H1 (cell line): ENCODE measurements around the gene TGM3. TPM values are rescaled to one million over a fixed set of nuclear protein-coding genes. Genes with fewer than 3 reads are reported as not detected.

ENCODE experiments used
- CTCF ChIA-PET: fragments of 300-600 bp; sonication (Branson Sonifier 250); formaldehyde crosslinking; loops from one replicate; lab custom pipeline; 2021; ENCODE audit not compliant: partially characterized antibody; lab: Charles Lee
- POLR2A ChIA-PET: fragments of 300-600 bp; sonication (Branson Sonifier 250); formaldehyde crosslinking; loops from one replicate; lab custom pipeline; 2021; ENCODE audit warnings: inconsistent platforms; ENCODE audit not compliant: partially characterized antibody; lab: Charles Lee
- DNase-seq, 2 experiments: peaks; one replicate each; pipeline versions ENCODE4 v3.0.0 to v3.0.0-alpha.2; 2010 to 2022; ENCODE audit warnings: low spot score in 2 of 2, low read depth in 1 of 2, mixed read lengths in 1 of 2
- FAIRE-seq: peaks from 2 replicates; lab custom pipeline; 2011; peaks lifted over from hg19 to GRCh38; lab: Jason Lieb, UNC
- H2AFZ ChIP-seq: 2 replicates; pipeline ENCODE4 v1.8.1; 2012; ENCODE audit warnings: low read length, inconsistent platforms
- H2AK5ac ChIP-seq: 2 replicates; pipeline ENCODE4 v1.6.1; 2013; ENCODE audit warnings: low read depth, low read length
- H2BK120ac ChIP-seq: replicated peaks from 2 replicates; pipeline ENCODE3; 2013; ENCODE audit warnings: low read depth, low read length, inconsistent platforms
- H2BK12ac ChIP-seq: 2 replicates; pipeline ENCODE4 v1.6.1; 2013; ENCODE audit warnings: low read depth, low read length
- H2BK15ac ChIP-seq: 2 replicates; pipeline ENCODE4 v1.6.1; 2013; ENCODE audit warnings: low read length
- H2BK20ac ChIP-seq: 2 replicates; pipeline ENCODE4 v1.6.1; 2013; ENCODE audit warnings: low read length
- H2BK5ac ChIP-seq: 2 replicates; pipeline ENCODE4 v1.6.1; 2013; ENCODE audit warnings: low read depth, low read length
- H3K14ac ChIP-seq: 2 replicates; pipeline ENCODE4 v1.6.1; 2013; ENCODE audit warnings: inconsistent platforms; ENCODE audit not compliant: insufficient read length
- H3K18ac ChIP-seq: 2 replicates; pipeline ENCODE4 v1.6.1; 2013; ENCODE audit warnings: low read length; ENCODE audit errors: extremely low read depth
- H3K23ac ChIP-seq: 2 replicates; pipeline ENCODE4 v1.6.1; 2013; ENCODE audit warnings: inconsistent platforms; ENCODE audit not compliant: insufficient read length
- H3K23me2 ChIP-seq: 2 replicates; pipeline ENCODE4 v1.6.1; 2013; ENCODE audit warnings: low read depth, low read length
- H3K27ac ChIP-seq: 2 replicates; pipeline ENCODE4 v1.6.1; 2011; ENCODE audit warnings: low read depth, low read length, inconsistent platforms
- H3K27me3 ChIP-seq, 4 experiments: replicated peaks in 1 of 4; 1 replicate in 1 of 4; 2 replicates in 3 of 4; pipeline versions ENCODE4 v1.6.1 to v1.8.1; 2011 to 2013; ENCODE audit warnings: low read length in 3 of 4, mild to moderate bottlenecking in 3 of 4, inconsistent platforms in 2 of 4, mixed read lengths in 2 of 4, moderate library complexity in 1 of 4; ENCODE audit not compliant: control insufficient read depth in 3 of 4, insufficient read depth in 3 of 4; ENCODE audit errors: extremely low read depth in 1 of 4
- H3K36me3 ChIP-seq, 4 experiments: 2 replicates each; pipeline versions ENCODE4 v1.6.1 to v1.8.1; 2011 to 2013; ENCODE audit warnings: mild to moderate bottlenecking in 4 of 4, low read length in 3 of 4, moderate library complexity in 2 of 4, control low read depth in 1 of 4, inconsistent platforms in 1 of 4; ENCODE audit not compliant: insufficient read depth in 4 of 4, control insufficient read depth in 2 of 4
- H3K4ac ChIP-seq: replicated peaks from 2 replicates; pipeline ENCODE3; 2013; ENCODE audit warnings: low read length, low read depth, mixed read lengths, inconsistent platforms; ENCODE audit not compliant: insufficient read length
- H3K4me1 ChIP-seq, 4 experiments: replicated peaks in 1 of 4; 1 replicate in 1 of 4; 2 replicates in 3 of 4; pipeline versions ENCODE4 v1.6.1 to v1.8.1; 2011 to 2013; ENCODE audit warnings: low read length in 3 of 4, inconsistent platforms in 2 of 4, mixed read lengths in 1 of 4; ENCODE audit not compliant: insufficient read depth in 4 of 4, control insufficient read depth in 3 of 4
- H3K4me2 ChIP-seq, 2 experiments: 2 replicates each; pipeline versions ENCODE4 v1.6.1 to v1.8.1; 2011 to 2013; ENCODE audit warnings: low read depth in 2 of 2, low read length in 2 of 2, control low read depth in 1 of 2, inconsistent platforms in 1 of 2, mild to moderate bottlenecking in 1 of 2; ENCODE audit not compliant: insufficient read depth in 1 of 2
- H3K4me3 ChIP-seq, 4 experiments: fragments of 200-600, 300-600 bp in 1 of 4; sonication (generic), shearing (Covaris generic), sonication (Bioruptor Twin) in 1 of 4; 2 replicates each; pipeline versions ENCODE4 v1.5.1 to v1.8.1; 2011 to 2016; ENCODE audit warnings: low read length in 4 of 4, low read depth in 3 of 4, control low read depth in 2 of 4, inconsistent platforms in 2 of 4, mild to moderate bottlenecking in 2 of 4, mixed read lengths in 1 of 4, moderate library complexity in 1 of 4; ENCODE audit not compliant: insufficient read depth in 2 of 4; ENCODE audit errors: extremely low read depth in 1 of 4
- H3K56ac ChIP-seq: replicated peaks from 2 replicates; pipeline ENCODE3; 2013; ENCODE audit warnings: low read depth, mild to moderate bottlenecking, mixed read lengths, low read length, inconsistent platforms; ENCODE audit not compliant: insufficient read length
- H3K79me1 ChIP-seq: 2 replicates; pipeline ENCODE4 v1.6.1; 2013; ENCODE audit warnings: low read depth, low read length, control low read depth
- H3K79me2 ChIP-seq, 2 experiments: 2 replicates each; pipeline versions ENCODE4 v1.6.1 to v1.8.1; 2012 to 2013; ENCODE audit warnings: low read length in 2 of 2, mild to moderate bottlenecking in 2 of 2, inconsistent platforms in 1 of 2; ENCODE audit not compliant: insufficient read depth in 2 of 2, control insufficient read depth in 1 of 2
- H3K9ac ChIP-seq, 4 experiments: replicated peaks in 1 of 4; 1 replicate in 1 of 4; 2 replicates in 3 of 4; pipeline versions ENCODE4 v1.6.1 to v1.8.1; 2011 to 2013; ENCODE audit warnings: low read depth in 3 of 4, low read length in 3 of 4, control low read depth in 2 of 4, mild to moderate bottlenecking in 2 of 4, moderate library complexity in 2 of 4, inconsistent platforms in 1 of 4; ENCODE audit errors: extremely low read depth in 1 of 4
- H3K9me3 ChIP-seq, 2 experiments: 2 replicates each; pipeline versions ENCODE4 v1.6.1 to v1.8.1; 2012 to 2013; ENCODE audit warnings: mild to moderate bottlenecking in 2 of 2, moderate library complexity in 2 of 2, control low read depth in 1 of 2, inconsistent platforms in 1 of 2, low read depth in 1 of 2, low read length in 1 of 2, mixed read lengths in 1 of 2; ENCODE audit not compliant: insufficient read depth in 2 of 2
- H4K20me1 ChIP-seq, 2 experiments: replicated peaks in 1 of 2; 2 replicates each; pipeline versions ENCODE3 to v1.8.1; 2011 to 2013; ENCODE audit warnings: inconsistent platforms in 2 of 2, low read length in 2 of 2, mild to moderate bottlenecking in 1 of 2; ENCODE audit not compliant: insufficient read depth in 2 of 2, control insufficient read depth in 1 of 2
- H4K5ac ChIP-seq: 2 replicates; pipeline ENCODE4 v1.6.1; 2013; ENCODE audit warnings: low read length, low read depth, mixed read lengths, inconsistent platforms; ENCODE audit not compliant: insufficient read length
- H4K8ac ChIP-seq: 2 replicates; pipeline ENCODE4 v1.8.0; 2013; ENCODE audit warnings: mild to moderate bottlenecking, moderate library complexity, low read length, inconsistent platforms; ENCODE audit not compliant: insufficient read depth; ENCODE audit errors: extremely low read depth
- H4K91ac ChIP-seq: replicated peaks from 2 replicates; pipeline ENCODE3; 2013; ENCODE audit warnings: low read length, mixed read lengths, inconsistent platforms; ENCODE audit not compliant: insufficient read length
- BRCA1 ChIP-seq: IDR thresholded peaks from 2 replicates; pipeline ENCODE4 v1.6.1; 2012; ENCODE audit warnings: low read depth, low read length, improper control_type of control experiment
- JUN ChIP-seq: IDR thresholded peaks from 2 replicates; pipeline ENCODE4 v1.6.1; 2011; ENCODE audit warnings: low read depth, mild to moderate bottlenecking, improper control_type of control experiment, low read length
- TEAD4 ChIP-seq: IDR thresholded peaks from 2 replicates; pipeline ENCODE4 v1.6.1; 2012; ENCODE audit warnings: low read depth, low read length, inconsistent platforms, mixed read lengths
- WGBS, 2 experiments: shearing (Covaris generic) in 1 of 2; methylation state at CpG; one replicate each; pipeline versions ENCODE4 v1.1.6 to v1.1.7; 2013 to 2015; ENCODE audit warnings: low lambda C conversion rate in 2 of 2, mixed read lengths in 2 of 2, inconsistent platforms in 1 of 2, low coverage in 1 of 2, missing lambda C conversion rate in 1 of 2; ENCODE audit not compliant: insufficient replicate concordance in 2 of 2, insufficient coverage in 1 of 2, insufficient read length in 1 of 2; ENCODE audit errors: extremely low coverage in 1 of 2, missing lambda C conversion rate in 1 of 2; 5-methylcytosine and 5-hydroxymethylcytosine counted together
- polyA plus RNA-seq, 7 experiments: library from polyadenylated mRNA; depleted of rRNA in 3 of 7; stranded (reverse) in 5 of 7; unstranded in 2 of 7; fragments of >200 nt in 5 of 7; fragments of 200-250 nt in 2 of 7; gene quantifications; 1 replicate in 5 of 7; 2 replicates in 1 of 7; 4 replicates in 1 of 7; pipeline versions ENCODE4 v1.2.1 to v1.2.3, GENCODE V29; 2011 to 2013; ENCODE audit warnings: missing spikeins in 2 of 7, mixed read lengths in 2 of 7
- total RNA-seq: library from RNA; stranded (reverse); fragmentation: NEBNext Ultra II Directional; extraction: Animal tissue kit (Norgen Biotek cat#: 25700); gene quantifications from 2 replicates; pipeline ENCODE4 v1.2.1, GENCODE V29; 2021

TGM3 gene
- total and polyA plus RNA-seq, 2 of the 8 experiments (the other 6 are each of a cell fraction or from before 2014, with no cell fraction given): 0.12 TPM; not detected in 1

DNA sequence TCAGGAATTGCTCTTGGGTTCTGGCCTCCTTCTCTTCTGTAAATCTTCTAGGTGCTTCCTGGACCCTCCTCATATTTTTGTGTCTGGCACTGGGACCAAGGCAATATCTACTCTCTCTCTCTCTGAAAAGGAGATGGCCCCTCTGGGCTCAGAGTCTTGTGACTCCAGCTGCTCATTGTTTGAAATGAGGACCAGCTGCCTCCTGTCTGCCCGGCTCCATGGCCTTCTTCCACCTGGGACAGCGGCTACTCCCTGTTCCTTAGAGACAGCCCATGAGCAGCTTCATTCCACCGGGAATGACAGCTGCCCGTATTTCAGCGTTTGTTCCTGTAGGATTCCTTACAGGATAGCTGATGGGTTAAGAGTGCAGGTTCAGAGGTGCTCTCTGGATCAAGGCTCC lies 2.9 kb downstream of the TGM3 start:
- Histone ChIP-seq H3K4me2 (no peak overlapping the region), H3K27me3 (no peaks in the 10 kb centered on the region; a peak in 1 of 7 replicates), H3K4me3 (no peak overlapping the region), H2AFZ (no peak overlapping the region), H2BK5ac (no peak overlapping the region), H3K56ac (no peak overlapping the region), H3K9ac (no peak overlapping the region), H3K23ac (no peak overlapping the region), H3K9me3 (no peaks in the 10 kb centered on the region), H4K8ac (no peak overlapping the region), H4K20me1 (no peaks in the 10 kb centered on the region), H3K27ac (no peak overlapping the region), H3K18ac (no peak overlapping the region), H4K5ac (no peak overlapping the region), H3K79me2 (no peaks in the 10 kb centered on the region), H4K91ac (no peak overlapping the region), H2BK120ac (no peak overlapping the region), H3K36me3 (no peaks in the 10 kb centered on the region), H2AK5ac (no peak overlapping the region), H2BK12ac (no peak overlapping the region), H3K14ac (no peak overlapping the region), H3K79me1 (no peaks in the 10 kb centered on the region), H3K4ac (no peak overlapping the region), H3K23me2 (no peaks in the 10 kb centered on the region), H3K4me1 (peaks cover 7 to 16% (median 9%) of the 10 kb centered on the region in 4 experiments), H2BK15ac (no peak overlapping the region), H2BK20ac (no peak overlapping the region)
- no peak for DNase-seq
- ChIA-PET CTCF (interaction anchor here (1.1 to 2.1 kb wide), 4 partner anchors 9 to 88 kb away, joined by 3 to 6 read pairs (median 4); no protein-coding TSS in a partner anchor), POLR2A (no interaction called here)
- WGBS, 2 experiments: 96% methylated on average over 5 of the region's 5 CpGs; no CpG with 5 or more reads in 1 of the 2 experiments
- no peak for FAIRE-seq
- TF ChIP-seq BRCA1 (no peak), TEAD4 (no peak), JUN (no peak)
